Thyroid gland (tissue), 4 donors: Measurements from ENCODE around the gene PTCHD4. TPM values are rescaled to one million over a fixed set of nuclear protein-coding genes. Genes with fewer than 3 reads are reported as not detected.

Experiments
- DNase-seq, 2 donors: peaks; one replicate each; pipeline ENCODE4 v3.0.0-alpha.2; 2019
- H3K27ac ChIP-seq, 3 donors: fragments of 200-600 bp; sonication (generic); 1 replicate in 2 of 3; 2 replicates in 1 of 3; pipeline ENCODE4 v1.5.1; 2016 to 2019; ENCODE audit warnings: mild to moderate bottlenecking in 1 of 3, moderate library complexity in 1 of 3
- H3K27me3 ChIP-seq: fragments of 200-600 bp; sonication (generic); one replicate; pipeline ENCODE4 v1.5.1; 2019
- H3K36me3 ChIP-seq, 2 donors: fragments of 200-600 bp; sonication (generic); one replicate each; pipeline ENCODE4 v1.5.1; 2016 to 2019
- H3K4me1 ChIP-seq, 2 donors: fragments of 200-600 bp; sonication (generic); one replicate each; pipeline ENCODE4 v1.5.1; 2017 to 2019
- H3K4me3 ChIP-seq, 3 donors: fragments of 200-600 bp; sonication (generic); replicated peaks in 1 of 3; 1 replicate in 2 of 3; 2 replicates in 1 of 3; pipeline ENCODE4 v1.5.1; 2016; ENCODE audit warnings: mild to moderate bottlenecking in 1 of 3
- H3K9me3 ChIP-seq: fragments of 200-600 bp; sonication (generic); one replicate; pipeline ENCODE4 v1.5.1; 2017
- CTCF ChIP-seq, 6 experiments: fragments of 200-600 bp in 3 of 6; fragments of 450-650 bp in 3 of 6; sonication (generic) in 3 of 6; IDR thresholded peaks; one replicate each; pipeline ENCODE4 v1.5.1; 2016 to 2019; ENCODE audit warnings: antibody characterized with exemption in 6 of 6, mild to moderate bottlenecking in 2 of 6, inconsistent platforms in 1 of 6, moderate library complexity in 1 of 6
- POLR2A ChIP-seq, 2 donors: fragments of 450-650 bp; IDR thresholded peaks; one replicate each; pipeline ENCODE4 v1.6.1; 2017; ENCODE audit warnings: antibody characterized with exemption in 2 of 2, mild to moderate bottlenecking in 2 of 2, moderate library complexity in 1 of 2
- WGBS, 2 donors: methylation state at CpG; one replicate each; pipeline ENCODE4 v1.1.5; 2017; 5-methylcytosine and 5-hydroxymethylcytosine counted together
- intact Hi-C: fragments of 100-400 bp; cut with DNase I; formaldehyde crosslinking; loops from one replicate; pipeline ENCODE4 v1.15.1; 2023
- total RNA-seq, 4 donors: library from RNA; depleted of rRNA; stranded (reverse); fragments of >200 nt; gene quantifications; one replicate each; pipeline ENCODE4 v1.2.3, GENCODE V29; 2016

PTCHD4 gene
- total RNA-seq, 4 donors from 2014 or later, result 2.3 to 10.8 (median 3.4) TPM

- Histone ChIP-seq H3K4me3 (no peak overlapping the region), H3K27ac (no peak overlapping the region), H3K36me3 (no peaks in the 10 kb centered on the region), H3K4me1 (peaks cover 4 to 6% of the 10 kb centered on the region in 2 donors), H3K9me3 (no peaks in the 10 kb centered on the region), H3K27me3 (no peaks in the 10 kb centered on the region)
- intact Hi-C loops, result no loop called here
- TF ChIP-seq POLR2A (IDR thresholded peaks at IDR 0.05), result no peak
- no peak for TF ChIP-seq CTCF (IDR thresholded peaks at IDR 0.05)
- no peak for DNase-seq
- 17 to 33% methylated on average over 4 of the region's 4 CpGs for WGBS, 2 donors
Observed at GRCh38 chr6:48067886-48068277, 43.1 kb downstream of the PTCHD4 start.

GRCh38 chr6:48067148-48067712 lies 43.8 kb downstream of the PTCHD4 start:
- no peaks in the 10 kb centered on the region for H3K9me3 ChIP-seq
- no peaks in the 10 kb centered on the region for H3K36me3 ChIP-seq
- peaks cover 4 to 6% of the 10 kb centered on the region in 2 donors for H3K4me1 ChIP-seq
- H3K4me3 ChIP-seq, result no peak overlapping the region
- no peak for DNase-seq
- H3K27ac ChIP-seq, result no peak overlapping the region
- TF ChIP-seq POLR2A (IDR thresholded peaks at IDR 0.05), result no peak
- no peak for TF ChIP-seq CTCF (IDR thresholded peaks at IDR 0.05)
- H3K27me3 ChIP-seq, result no peaks in the 10 kb centered on the region
- 67 to 69% methylated on average over 3 of the region's 3 CpGs for WGBS, 2 donors
- intact Hi-C loops, result no loop called here

GRCh38 chr6:48061265-48061990 lies 49.6 kb downstream of the PTCHD4 start:
- H3K4me1 ChIP-seq, result no peaks in the 10 kb centered on the region
- no peaks in the 10 kb centered on the region for H3K27me3 ChIP-seq
- no peak for DNase-seq
- intact Hi-C loops, result no loop called here
- TF ChIP-seq POLR2A (IDR thresholded peaks at IDR 0.05) (no peak), CTCF (IDR thresholded peaks at IDR 0.05) (no peak)
- 65 to 70% methylated on average over 3 of the region's 3 CpGs for WGBS, 2 donors
- no peak overlapping the region for H3K27ac ChIP-seq
- no peaks in the 10 kb centered on the region for H3K9me3 ChIP-seq
- H3K4me3 ChIP-seq, result no peak overlapping the region
- H3K36me3 ChIP-seq, result no peaks in the 10 kb centered on the region
